ENCODE results near the gene ZNF664. TPM values are rescaled to one million over a fixed set of nuclear protein-coding genes. Genes with fewer than 3 reads are reported as not detected.
A peak's percentile ranks its signal among the peaks of the same experiment; 100 is the strongest.

ZNF664 gene
- total RNA-seq, result 25.1 TPM

DNA sequence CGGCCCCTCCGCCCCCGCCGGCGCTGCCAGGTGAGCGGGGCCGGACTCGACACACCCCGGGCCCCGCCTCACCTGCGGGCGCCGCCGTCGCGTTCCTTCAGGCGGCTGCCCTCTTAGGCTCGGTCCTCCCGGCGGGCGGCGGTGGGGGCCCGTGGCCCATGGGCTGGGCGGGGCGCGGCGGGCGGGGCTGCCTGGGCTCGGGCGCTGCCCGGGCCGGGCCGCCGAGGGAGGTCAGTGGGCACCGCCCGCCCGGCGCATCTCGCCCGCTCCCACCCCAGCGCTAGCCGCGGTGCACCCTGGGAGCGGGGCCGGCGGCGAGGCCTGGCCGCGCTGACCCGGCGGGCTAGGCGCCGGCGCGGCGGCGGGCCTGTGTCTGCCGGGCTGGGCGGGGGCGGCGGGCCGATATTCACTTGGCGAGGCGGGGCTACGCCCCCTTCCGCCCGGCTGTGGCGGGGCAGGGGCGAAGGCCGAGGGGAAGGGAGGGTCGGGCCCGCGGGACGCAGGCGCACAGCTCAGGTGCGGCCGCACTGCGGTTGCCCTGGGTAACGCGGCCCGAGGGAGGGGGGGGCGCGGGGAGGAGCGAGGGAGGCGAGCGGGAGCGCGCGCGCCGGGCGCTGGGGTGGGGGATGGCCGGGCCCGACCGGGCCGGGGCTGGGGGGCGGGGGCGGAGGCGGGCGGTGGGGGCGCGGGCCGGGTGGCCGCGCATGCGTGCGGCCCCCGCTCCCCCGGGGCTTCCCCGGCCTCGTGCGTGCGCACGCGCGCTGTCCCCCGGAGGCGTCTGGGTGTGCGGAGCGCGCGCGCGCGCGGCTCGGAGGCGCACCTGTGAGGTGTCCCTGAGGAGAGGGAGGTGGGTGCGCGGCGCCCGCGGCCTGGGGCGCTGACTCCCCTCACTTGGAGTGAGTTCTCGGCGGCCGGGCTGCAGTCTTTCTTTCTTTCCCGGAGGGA, at the start of gene ZNF664, which contains the start of gene CCDC92:
ZNF664 (plus strand) TSS at position 759 of the 945 bp plus-strand sequence. CDS start 38,930 bp downstream, outside the sequence.
CCDC92 (minus strand) TSS at position 375 of the 945 bp plus-strand sequence. CDS start 28,526 bp downstream, outside the sequence.
- Histone ChIP-seq H3K9ac (ENCODE audit: low read depth in 1 of 3, low read length in 3 of 3) (peak within 1 kb of the TSS; percentile 82 to 89 (median 87)), H3K27me3 (ENCODE audit: control insufficient read depth in 3 of 3, insufficient read depth in 3 of 3, low read length in 3 of 3) (no peaks in the 10 kb centered on the region), H3K36me3 (ENCODE audit: control insufficient read depth in 3 of 3, insufficient read depth in 3 of 3, low read length in 3 of 3) (peaks cover 3 to 11% (median 6%) of the 10 kb centered on the region in 3 donors), H3K27ac (ENCODE audit: low read depth, low read length) (peak within 1 kb of the TSS; percentile 84), H3K9me3 (ENCODE audit: control insufficient read depth in 3 of 3, low read length in 3 of 3) (no peaks in the 10 kb centered on the region), H3K4me3 (ENCODE audit: low read length in 3 of 3) (peak within 1 kb of the TSS; percentile 77 to 84 (median 84)), H3K4me1 (ENCODE audit: control insufficient read depth in 3 of 3, insufficient read depth in 3 of 3, low read length in 3 of 3) (peaks cover 7 to 19% (median 9%) of the 10 kb centered on the region in 3 donors)

DNA sequence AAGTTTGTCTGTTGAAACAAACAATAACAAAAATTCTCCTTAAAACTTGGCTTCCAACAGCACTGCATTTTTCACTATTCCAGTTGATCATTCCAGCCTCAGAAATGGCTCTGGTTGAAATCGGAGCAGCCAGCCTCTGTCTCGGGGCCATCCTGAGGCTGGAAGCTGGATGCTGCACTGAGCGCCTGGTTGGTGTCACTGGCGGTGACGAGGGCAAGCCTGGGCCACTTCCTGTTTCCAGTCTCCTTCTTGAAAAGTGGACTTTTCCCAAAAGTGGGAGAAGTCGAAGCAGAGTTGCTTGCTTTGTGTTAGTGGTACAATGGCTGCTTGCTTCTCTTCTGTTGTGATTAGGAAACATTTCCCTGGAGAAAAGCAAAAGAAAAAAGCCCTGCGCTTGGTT, 49.1 kb upstream of the ZNF664 start:
- H3K27ac ChIP-seq (ENCODE audit: low read depth, low read length), result no peak overlapping the region
- peaks cover 0 to 12% (median 11%) of the 10 kb centered on the region in 3 donors for H3K27me3 ChIP-seq (ENCODE audit: control insufficient read depth in 3 of 3, insufficient read depth in 3 of 3, low read length in 3 of 3)
- no peak overlapping the region for H3K4me3 ChIP-seq (ENCODE audit: low read length in 3 of 3)
- H3K9ac ChIP-seq (ENCODE audit: low read depth in 1 of 3, low read length in 3 of 3), result no peak overlapping the region
- H3K4me1 ChIP-seq (ENCODE audit: control insufficient read depth in 3 of 3, insufficient read depth in 3 of 3, low read length in 3 of 3), result no peaks in the 10 kb centered on the region
- no peaks in the 10 kb centered on the region for H3K9me3 ChIP-seq (ENCODE audit: control insufficient read depth in 3 of 3, low read length in 3 of 3)
- no peaks in the 10 kb centered on the region for H3K36me3 ChIP-seq (ENCODE audit: control insufficient read depth in 3 of 3, insufficient read depth in 3 of 3, low read length in 3 of 3)

DNA sequence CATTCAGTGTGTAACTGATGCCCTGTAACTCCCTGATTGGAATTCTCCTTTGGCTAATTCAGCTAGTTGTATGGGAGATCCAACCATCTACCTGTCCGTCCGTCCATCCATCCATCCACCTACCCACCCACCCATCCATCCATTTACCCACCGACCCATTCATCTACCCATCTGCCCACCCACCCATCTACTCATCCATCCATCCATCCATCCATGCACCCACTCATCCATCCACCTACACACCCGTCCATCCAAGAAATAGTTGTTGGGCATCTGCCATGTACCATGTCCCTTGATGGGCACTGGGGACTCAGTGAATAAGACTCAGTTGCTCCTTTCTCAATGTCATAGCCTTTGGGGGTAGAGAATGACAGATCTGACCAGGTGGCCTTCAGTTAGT, 48.5 kb upstream of the ZNF664 start:
- no peaks in the 10 kb centered on the region for H3K4me1 ChIP-seq (ENCODE audit: control insufficient read depth in 3 of 3, insufficient read depth in 3 of 3, low read length in 3 of 3)
- H3K4me3 ChIP-seq (ENCODE audit: low read length in 3 of 3), result no peak overlapping the region
- no peaks in the 10 kb centered on the region for H3K9me3 ChIP-seq (ENCODE audit: control insufficient read depth in 3 of 3, low read length in 3 of 3)
- H3K27me3 ChIP-seq (ENCODE audit: control insufficient read depth in 3 of 3, insufficient read depth in 3 of 3, low read length in 3 of 3), result peaks cover 0 to 18% (median 11%) of the 10 kb centered on the region in 3 donors
- no peak overlapping the region for H3K9ac ChIP-seq (ENCODE audit: low read depth in 1 of 3, low read length in 3 of 3)
- no peaks in the 10 kb centered on the region for H3K36me3 ChIP-seq (ENCODE audit: control insufficient read depth in 3 of 3, insufficient read depth in 3 of 3, low read length in 3 of 3)
- H3K27ac ChIP-seq (ENCODE audit: low read depth, low read length), result no peak overlapping the region

DNA sequence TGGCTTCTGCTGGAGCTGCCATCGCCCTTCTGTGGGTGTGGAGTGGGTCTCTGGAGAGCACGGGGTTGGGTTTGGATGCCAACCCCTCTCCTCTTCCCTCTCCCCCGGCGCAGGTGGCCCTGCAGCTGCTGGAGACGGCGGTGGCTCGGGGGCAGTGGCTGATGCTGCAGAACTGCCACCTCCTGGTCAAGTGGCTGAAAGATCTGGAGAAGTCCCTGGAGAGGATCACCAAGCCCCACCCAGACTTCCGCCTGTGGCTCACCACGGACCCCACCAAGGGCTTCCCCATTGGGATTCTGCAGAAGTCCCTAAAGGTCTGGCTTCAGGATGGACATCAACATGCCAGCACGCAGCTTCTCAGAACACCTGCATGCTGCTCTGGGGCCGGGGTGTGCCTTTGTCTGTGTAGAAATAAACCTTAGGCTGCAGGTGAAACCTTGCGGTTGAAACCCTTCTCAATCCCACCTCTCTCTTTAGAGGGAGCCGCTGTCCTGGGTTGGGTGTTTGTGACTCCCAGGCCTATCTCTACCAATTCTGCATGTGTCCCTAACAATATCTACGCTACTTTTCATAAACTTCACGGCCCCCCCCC, 44.6 kb upstream of the ZNF664 start:
- H3K9me3 ChIP-seq (ENCODE audit: control insufficient read depth in 3 of 3, low read length in 3 of 3), result no peaks in the 10 kb centered on the region
- no peak overlapping the region for H3K4me3 ChIP-seq (ENCODE audit: low read length in 3 of 3)
- H3K27ac ChIP-seq (ENCODE audit: low read depth, low read length), result no peak overlapping the region
- H3K27me3 ChIP-seq (ENCODE audit: control insufficient read depth in 3 of 3, insufficient read depth in 3 of 3, low read length in 3 of 3), result peaks cover 0 to 24% (median 11%) of the 10 kb centered on the region in 3 donors
- no peaks in the 10 kb centered on the region for H3K4me1 ChIP-seq (ENCODE audit: control insufficient read depth in 3 of 3, insufficient read depth in 3 of 3, low read length in 3 of 3)
- no peak overlapping the region for H3K9ac ChIP-seq (ENCODE audit: low read depth in 1 of 3, low read length in 3 of 3)
- no peaks in the 10 kb centered on the region for H3K36me3 ChIP-seq (ENCODE audit: control insufficient read depth in 3 of 3, insufficient read depth in 3 of 3, low read length in 3 of 3)

DNA sequence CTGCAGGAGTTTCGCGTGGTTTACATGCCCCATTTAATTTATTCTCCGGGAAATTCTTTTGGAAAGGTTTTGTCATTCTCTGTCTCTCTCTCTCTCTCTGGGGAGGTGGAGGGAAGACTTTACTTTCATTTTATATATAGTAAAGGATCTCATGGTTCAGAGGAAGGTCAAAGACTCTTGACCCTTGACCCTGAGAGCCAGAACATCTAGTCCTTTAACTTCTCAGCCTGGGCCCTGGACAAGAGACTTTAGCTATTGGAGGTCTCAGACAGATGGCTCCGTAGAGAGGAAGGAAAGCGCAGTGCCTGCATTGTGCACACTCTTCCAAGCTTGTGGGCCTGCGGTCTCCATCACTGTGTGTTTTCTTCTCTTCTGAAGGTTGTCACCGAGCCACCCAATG, 44.1 kb upstream of the ZNF664 start:
- Histone ChIP-seq H3K27ac (ENCODE audit: low read depth, low read length) (no peak overlapping the region), H3K9ac (ENCODE audit: low read depth in 1 of 3, low read length in 3 of 3) (no peak overlapping the region), H3K4me3 (ENCODE audit: low read length in 3 of 3) (no peak overlapping the region), H3K4me1 (ENCODE audit: control insufficient read depth in 3 of 3, insufficient read depth in 3 of 3, low read length in 3 of 3) (no peaks in the 10 kb centered on the region), H3K27me3 (ENCODE audit: control insufficient read depth in 3 of 3, insufficient read depth in 3 of 3, low read length in 3 of 3) (peaks cover 0 to 24% (median 11%) of the 10 kb centered on the region in 3 donors), H3K36me3 (ENCODE audit: control insufficient read depth in 3 of 3, insufficient read depth in 3 of 3, low read length in 3 of 3) (no peaks in the 10 kb centered on the region), H3K9me3 (ENCODE audit: control insufficient read depth in 3 of 3, low read length in 3 of 3) (no peaks in the 10 kb centered on the region)

DNA sequence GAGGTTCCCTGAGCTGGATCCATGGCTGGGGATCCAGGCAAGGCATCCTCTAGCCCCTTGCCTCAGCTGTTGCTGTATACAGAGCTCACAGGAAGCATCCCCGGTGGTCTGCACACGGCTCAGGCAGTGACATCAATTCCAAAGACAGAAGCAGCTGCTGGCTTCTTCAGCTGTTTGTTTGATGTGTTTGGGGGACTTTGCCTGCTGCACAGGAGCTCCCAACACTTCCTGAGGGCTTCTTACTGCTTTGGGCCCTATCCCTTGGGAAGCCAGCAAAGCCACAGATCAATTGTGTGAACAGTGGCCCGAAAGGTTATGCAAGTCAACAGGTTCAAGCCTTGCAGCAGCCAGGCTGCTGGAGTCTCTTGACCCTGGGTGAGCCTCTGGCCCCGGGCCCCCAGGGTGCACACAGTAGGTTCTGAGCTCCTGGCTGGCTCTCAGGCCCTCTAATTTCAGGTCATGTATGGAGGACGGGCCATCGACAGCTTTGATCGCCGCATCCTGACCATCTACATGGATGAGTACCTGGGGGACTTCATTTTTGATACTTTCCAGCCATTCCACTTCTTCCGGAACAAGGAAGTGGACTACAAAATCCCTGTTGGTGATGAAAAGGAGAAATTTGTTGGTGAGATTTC, 43.0 kb upstream of the ZNF664 start:
- Histone ChIP-seq H3K9me3 (ENCODE audit: control insufficient read depth in 3 of 3, low read length in 3 of 3) (no peaks in the 10 kb centered on the region), H3K4me1 (ENCODE audit: control insufficient read depth in 3 of 3, insufficient read depth in 3 of 3, low read length in 3 of 3) (no peaks in the 10 kb centered on the region), H3K9ac (ENCODE audit: low read depth in 1 of 3, low read length in 3 of 3) (no peak overlapping the region), H3K27ac (ENCODE audit: low read depth, low read length) (no peak overlapping the region), H3K4me3 (ENCODE audit: low read length in 3 of 3) (no peak overlapping the region), H3K36me3 (ENCODE audit: control insufficient read depth in 3 of 3, insufficient read depth in 3 of 3, low read length in 3 of 3) (peaks cover 0 to 3% (median 0%) of the 10 kb centered on the region in 3 donors), H3K27me3 (ENCODE audit: control insufficient read depth in 3 of 3, insufficient read depth in 3 of 3, low read length in 3 of 3) (peaks cover 0 to 24% (median 11%) of the 10 kb centered on the region in 3 donors)

DNA sequence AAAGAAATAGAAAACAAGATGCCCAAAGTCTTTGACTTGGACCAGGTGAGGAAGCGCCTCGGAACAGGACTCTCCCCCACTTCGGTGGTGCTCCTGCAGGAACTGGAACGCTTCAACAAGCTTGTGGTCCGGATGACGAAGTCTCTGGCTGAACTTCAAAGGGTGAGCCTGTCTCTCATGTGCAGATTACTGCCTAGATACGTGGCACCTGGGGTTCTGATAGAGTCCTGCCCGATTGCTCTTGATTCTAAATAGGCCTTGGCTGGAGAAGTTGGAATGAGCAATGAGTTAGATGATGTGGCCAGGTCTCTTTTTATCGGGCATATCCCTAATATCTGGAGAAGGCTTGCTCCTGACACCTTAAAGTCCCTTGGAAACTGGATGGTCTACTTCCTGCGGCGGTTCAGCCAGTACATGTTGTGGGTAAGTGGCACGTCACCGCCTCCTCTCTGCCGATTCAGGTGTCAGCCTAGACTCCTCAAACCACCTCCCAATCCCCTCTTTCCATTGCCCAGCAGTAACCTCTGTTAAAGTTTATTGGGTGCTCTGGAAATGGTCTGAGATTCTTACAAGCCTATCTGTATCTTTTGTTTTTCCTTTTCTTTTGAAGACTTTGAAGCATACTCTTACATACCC, 41.2 kb upstream of the ZNF664 start:
- Histone ChIP-seq H3K9me3 (ENCODE audit: control insufficient read depth in 3 of 3, low read length in 3 of 3) (no peaks in the 10 kb centered on the region), H3K9ac (ENCODE audit: low read depth in 1 of 3, low read length in 3 of 3) (no peak overlapping the region), H3K4me3 (ENCODE audit: low read length in 3 of 3) (no peak overlapping the region), H3K27me3 (ENCODE audit: control insufficient read depth in 3 of 3, insufficient read depth in 3 of 3, low read length in 3 of 3) (peaks cover 0 to 21% (median 5%) of the 10 kb centered on the region in 3 donors), H3K27ac (ENCODE audit: low read depth, low read length) (no peak overlapping the region), H3K36me3 (ENCODE audit: control insufficient read depth in 3 of 3, insufficient read depth in 3 of 3, low read length in 3 of 3) (peaks cover 6 to 12% (median 10%) of the 10 kb centered on the region in 3 donors), H3K4me1 (ENCODE audit: control insufficient read depth in 3 of 3, insufficient read depth in 3 of 3, low read length in 3 of 3) (no peaks in the 10 kb centered on the region)

DNA sequence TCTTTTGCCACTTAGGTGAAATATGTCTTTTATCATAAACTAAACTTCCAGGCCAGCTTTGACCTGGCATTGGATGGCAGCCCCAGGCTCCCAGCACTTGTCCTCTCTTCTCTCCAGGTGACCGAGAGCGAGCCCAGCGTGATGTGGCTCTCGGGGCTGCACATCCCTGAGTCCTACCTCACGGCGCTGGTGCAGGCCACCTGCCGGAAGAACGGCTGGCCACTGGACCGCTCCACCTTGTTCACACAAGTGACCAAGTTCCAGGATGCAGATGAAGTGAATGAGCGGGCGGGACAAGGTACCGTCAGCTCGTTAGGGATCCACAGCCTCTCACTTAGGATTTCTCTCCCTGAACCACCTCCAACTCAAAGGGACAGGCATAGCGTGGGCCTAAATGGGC, 39.8 kb upstream of the ZNF664 start:
- Histone ChIP-seq H3K9ac (ENCODE audit: low read depth in 1 of 3, low read length in 3 of 3) (no peak overlapping the region), H3K27ac (ENCODE audit: low read depth, low read length) (no peak overlapping the region), H3K4me3 (ENCODE audit: low read length in 3 of 3) (no peak overlapping the region), H3K36me3 (ENCODE audit: control insufficient read depth in 3 of 3, insufficient read depth in 3 of 3, low read length in 3 of 3) (peaks cover 12 to 15% (median 15%) of the 10 kb centered on the region in 3 donors), H3K9me3 (ENCODE audit: control insufficient read depth in 3 of 3, low read length in 3 of 3) (no peaks in the 10 kb centered on the region), H3K27me3 (ENCODE audit: control insufficient read depth in 3 of 3, insufficient read depth in 3 of 3, low read length in 3 of 3) (peaks cover 0 to 13% (median 3%) of the 10 kb centered on the region in 3 donors), H3K4me1 (ENCODE audit: control insufficient read depth in 3 of 3, insufficient read depth in 3 of 3, low read length in 3 of 3) (no peaks in the 10 kb centered on the region)

DNA sequence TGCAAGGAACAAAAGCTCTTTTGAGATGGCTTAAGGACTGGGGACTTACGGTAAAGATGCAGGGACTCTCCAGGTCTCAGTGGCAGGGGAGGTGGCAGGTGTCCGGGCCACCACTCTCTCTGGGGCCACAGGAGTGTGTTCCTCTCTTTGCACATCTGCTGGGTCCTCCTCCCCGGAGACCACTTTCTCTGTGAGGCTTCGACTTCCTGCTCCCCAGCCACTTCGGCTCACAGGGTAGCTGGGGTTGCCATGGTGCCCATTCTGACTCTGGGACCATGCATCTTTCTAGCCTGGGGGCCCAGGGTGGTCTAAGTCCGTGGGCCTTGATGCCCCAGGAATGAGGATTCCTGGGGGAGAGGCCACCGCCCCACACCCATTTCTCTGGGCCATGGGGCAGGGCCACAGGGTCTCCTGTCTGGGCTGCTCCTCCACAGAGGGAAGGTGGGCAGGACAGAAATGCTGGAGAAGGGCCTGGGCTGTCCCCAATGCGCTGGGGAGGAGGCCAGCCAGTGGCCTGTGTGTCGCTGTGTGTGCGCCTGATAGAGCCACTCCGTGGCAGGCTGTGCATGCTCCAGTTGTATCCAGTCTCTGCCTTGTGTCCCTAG, 38.9 kb upstream of the ZNF664 start:
- Histone ChIP-seq H3K4me3 (ENCODE audit: low read length in 3 of 3) (no peak overlapping the region), H3K9ac (ENCODE audit: low read depth in 1 of 3, low read length in 3 of 3) (no peak overlapping the region), H3K4me1 (ENCODE audit: control insufficient read depth in 3 of 3, insufficient read depth in 3 of 3, low read length in 3 of 3) (no peaks in the 10 kb centered on the region), H3K9me3 (ENCODE audit: control insufficient read depth in 3 of 3, low read length in 3 of 3) (no peaks in the 10 kb centered on the region), H3K27ac (ENCODE audit: low read depth, low read length) (no peak overlapping the region), H3K27me3 (ENCODE audit: control insufficient read depth in 3 of 3, insufficient read depth in 3 of 3, low read length in 3 of 3) (peaks cover 0 to 10% (median 3%) of the 10 kb centered on the region in 3 donors), H3K36me3 (ENCODE audit: control insufficient read depth in 3 of 3, insufficient read depth in 3 of 3, low read length in 3 of 3) (peaks cover 12 to 21% (median 15%) of the 10 kb centered on the region in 3 donors)
